IMR-90 (cell line): Measurements from ENCODE around the gene SLC17A5. TPM values are rescaled to one million over a fixed set of nuclear protein-coding genes. Genes with fewer than 3 reads are reported as not detected.

Experiments
- ATAC-seq: fragments of 200-7000 bp; cut with Tn5 transposase; 2 replicates; pipeline ENCODE4 v1.9.1; 2020; ENCODE audit warnings: low read depth, mild to moderate bottlenecking, moderate library complexity
- BruUV-seq: library from RNA; stranded (reverse); fragments of 400-500 nt; replicated peaks from 2 replicates; lab custom pipeline; 2021; lab: Mats Ljungman, UMichigan
- CTCF ChIA-PET: fragments of 300-600 bp; formaldehyde crosslinking; extraction: SDS; loops from one replicate; lab custom pipeline; 2021; ENCODE audit warnings: antibody characterized with exemption; lab: Yijun Ruan, JAX
- POLR2A ChIA-PET: fragments of 300-600 bp; sonication (Branson Sonifier 250); formaldehyde crosslinking; loops from one replicate; lab custom pipeline; 2022; ENCODE audit warnings: antibody characterized with exemption; ENCODE audit not compliant: unreplicated experiment; lab: Charles Lee
- DNase-seq: peaks from one replicate; pipeline ENCODE4 v3.0.0; 2013
- H2AFZ ChIP-seq: replicated peaks from 2 replicates; pipeline ENCODE3; 2013; ENCODE audit warnings: low read length, mild to moderate bottlenecking; ENCODE audit not compliant: poor library complexity
- H2AK5ac ChIP-seq: 2 replicates; pipeline ENCODE4 v1.6.1; 2013; ENCODE audit warnings: low read depth, low read length, inconsistent platforms
- H2AK9ac ChIP-seq: replicated peaks from 2 replicates; pipeline ENCODE3; 2013; ENCODE audit warnings: mild to moderate bottlenecking, low read depth, low read length, moderate library complexity; ENCODE audit not compliant: poor library complexity
- H2BK120ac ChIP-seq: 2 replicates; pipeline ENCODE4 v1.6.1; 2013; ENCODE audit warnings: low read depth, low read length, inconsistent platforms
- H2BK15ac ChIP-seq: 3 replicates; pipeline ENCODE4 v1.6.1; 2013; ENCODE audit warnings: low read depth, low read length, inconsistent platforms
- H2BK20ac ChIP-seq: 2 replicates; pipeline ENCODE4 v1.6.1; 2013; ENCODE audit warnings: low read depth, mild to moderate bottlenecking, inconsistent platforms, low read length, moderate library complexity
- H2BK5ac ChIP-seq: 2 replicates; pipeline ENCODE4 v1.6.1; 2013; ENCODE audit warnings: mild to moderate bottlenecking, low read depth, low read length, inconsistent platforms; ENCODE audit not compliant: poor library complexity, severe bottlenecking
- H3K14ac ChIP-seq: replicated peaks from 2 replicates; pipeline ENCODE4 v1.6.1; 2013; ENCODE audit warnings: low read depth, low read length, inconsistent platforms
- H3K18ac ChIP-seq: 2 replicates; pipeline ENCODE4 v1.6.1; 2013; ENCODE audit warnings: low read depth, low read length, control low read depth
- H3K23ac ChIP-seq: 2 replicates; pipeline ENCODE4 v1.6.1; 2013; ENCODE audit warnings: low read depth, low read length, inconsistent platforms
- H3K27ac ChIP-seq: 2 replicates; pipeline ENCODE4 v1.5.1; 2013; ENCODE audit warnings: mild to moderate bottlenecking, control low read depth, low read length; ENCODE audit not compliant: insufficient read depth
- H3K27me3 ChIP-seq: 2 replicates; pipeline ENCODE4 v1.6.1; 2013; ENCODE audit warnings: low read length; ENCODE audit not compliant: control insufficient read depth, insufficient read depth
- H3K36me3 ChIP-seq: 2 replicates; pipeline ENCODE4 v1.6.1; 2013; ENCODE audit warnings: low read length, mixed read lengths; ENCODE audit not compliant: control insufficient read depth, insufficient read depth
- H3K4ac ChIP-seq: 2 replicates; pipeline ENCODE4 v1.6.1; 2013; ENCODE audit warnings: low read depth, low read length, inconsistent platforms
- H3K4me1 ChIP-seq: 2 replicates; pipeline ENCODE4 v1.6.1; 2013; ENCODE audit warnings: low read length, mixed read lengths; ENCODE audit not compliant: control insufficient read depth, insufficient read depth
- H3K4me2 ChIP-seq: 2 replicates; pipeline ENCODE4 v1.6.1; 2013; ENCODE audit warnings: low read depth, mild to moderate bottlenecking, control low read depth, low read length, moderate library complexity
- H3K4me3 ChIP-seq: 2 replicates; pipeline ENCODE4 v1.5.1; 2013; ENCODE audit warnings: low read depth, mild to moderate bottlenecking, control low read depth, low read length, moderate library complexity; ENCODE audit not compliant: insufficient read depth
- H3K56ac ChIP-seq: 2 replicates; pipeline ENCODE4 v1.6.1; 2013; ENCODE audit warnings: low read length, inconsistent platforms; ENCODE audit not compliant: insufficient read depth; ENCODE audit errors: extremely low read depth
- H3K79me1 ChIP-seq, 2 experiments: 2 replicates each; pipeline ENCODE4 v1.6.1; 2013; ENCODE audit warnings: low read length in 2 of 2, inconsistent platforms in 1 of 2, low read depth in 1 of 2
- H3K9ac ChIP-seq: 2 replicates; pipeline ENCODE4 v1.6.1; 2013; ENCODE audit warnings: low read depth, low read length, control low read depth
- H3K9me1 ChIP-seq: 2 replicates; pipeline ENCODE4 v1.6.1; 2013; ENCODE audit warnings: low read length, inconsistent platforms; ENCODE audit not compliant: insufficient read depth
- H3K9me3 ChIP-seq: 2 replicates; pipeline ENCODE4 v1.6.1; 2013; ENCODE audit warnings: low read length; ENCODE audit not compliant: control insufficient read depth, insufficient read depth
- H4K20me1 ChIP-seq: 2 replicates; pipeline ENCODE4 v1.6.1; 2013; ENCODE audit warnings: low read length, inconsistent platforms; ENCODE audit not compliant: insufficient read depth
- H4K5ac ChIP-seq: 2 replicates; pipeline ENCODE4 v1.6.1; 2013; ENCODE audit warnings: mild to moderate bottlenecking, low read depth, low read length, control low read depth
- H4K8ac ChIP-seq, 2 experiments: 2 replicates each; pipeline ENCODE4 v1.6.1; 2013; ENCODE audit warnings: low read depth in 2 of 2, low read length in 2 of 2, control low read depth in 1 of 2, inconsistent platforms in 1 of 2
- H4K91ac ChIP-seq: 2 replicates; pipeline ENCODE4 v1.6.1; 2013; ENCODE audit warnings: low read depth, low read length, inconsistent platforms; ENCODE audit not compliant: insufficient read depth
- USF2 ChIP-seq: fragments of 150-350 bp; IDR thresholded peaks from 2 replicates; pipeline ENCODE4 v1.6.1; 2017; ENCODE audit warnings: mild to moderate bottlenecking, antibody characterized with exemption, low read length, low read depth
- WGBS, 2 experiments: methylation state at CpG; one replicate each; pipeline versions ENCODE4 v1.1.5 to v1.1.7; 2013; ENCODE audit warnings: missing lambda C conversion rate in 2 of 2; ENCODE audit not compliant: insufficient read length in 1 of 2; ENCODE audit errors: extremely low coverage in 2 of 2; 5-methylcytosine and 5-hydroxymethylcytosine counted together
- dilution Hi-C: fragments of 300-500 bp; cut with HindIII; formaldehyde crosslinking; loops from one replicate; pipeline ENCODE4 v1.14.3; 2018; ENCODE audit warnings: low sequenced_read_pairs; ENCODE audit not compliant: unreplicated experiment
- in situ Hi-C: fragments of 300-500 bp; cut with MboI; formaldehyde crosslinking; loops from 3 replicates; pipeline ENCODE4 v1.14.3; 2019; ENCODE audit warnings: low sequenced_read_pairs, inconsistent platforms, mixed read lengths
- intact Hi-C: fragments of 100-400 bp; cut with micrococcal nuclease; formaldehyde crosslinking; loops from 2 replicates; pipeline ENCODE4 v1.10.0; 2022
- polyA plus RNA-seq, 3 experiments: library from polyadenylated mRNA; depleted of rRNA; stranded (reverse); fragments of >200 nt; gene quantifications; 2 replicates each; pipeline ENCODE4 v1.2.3, GENCODE V29; 2012; ENCODE audit warnings: low replicate concordance in 1 of 3
- total RNA-seq: library from RNA; depleted of rRNA; stranded (reverse); fragments of >200 nt; gene quantifications from 2 replicates; pipeline ENCODE4 v1.2.3, GENCODE V29; 2012

The SLC17A5 gene
- total and polyA plus RNA-seq, 2 of the 4 experiments (the other 2 are of a cell fraction), result 20.8 to 27.2 TPM

GRCh38 chr6:73657201-73657600 lies 3.4 kb upstream of the SLC17A5 start:
- no peaks in the 10 kb centered on the region for H3K36me3 ChIP-seq
- dilution Hi-C loops, result no loop called here
- H3K27me3 ChIP-seq, result no peaks in the 10 kb centered on the region
- intact Hi-C loops, result no loop called here
- no peak overlapping the region for H3K9ac ChIP-seq
- ATAC-seq (no peak), DNase-seq (no peak)
- POLR2A ChIA-PET, result no interaction called here
- no peak for TF ChIP-seq USF2
- H2BK15ac ChIP-seq, result no peak overlapping the region
- H2BK20ac ChIP-seq, result no peak overlapping the region
- no peak overlapping the region for H2AFZ ChIP-seq
- no peak overlapping the region for H2BK5ac ChIP-seq
- H3K18ac ChIP-seq, result no peak overlapping the region
- in situ Hi-C loops, result no loop called here
- no peak overlapping the region for H3K4ac ChIP-seq
- no peak overlapping the region for H3K14ac ChIP-seq
- H3K56ac ChIP-seq, result no peak overlapping the region
- peaks cover 3% of the 10 kb centered on the region; the same call in 1 of the 2 replicates for H3K4me1 ChIP-seq
- no peak overlapping the region for H2AK9ac ChIP-seq
- no peak overlapping the region for H3K27ac ChIP-seq
- no peak overlapping the region for H2BK120ac ChIP-seq
- H4K20me1 ChIP-seq, result no peaks in the 10 kb centered on the region
- WGBS, 2 experiments, result no CpG with 5 or more reads among the region's 3 CpGs
- CTCF ChIA-PET, result no interaction called here
- no peak overlapping the region for H4K5ac ChIP-seq
- no peak overlapping the region for H3K23ac ChIP-seq
- H3K9me1 ChIP-seq, result peaks cover 6% of the 10 kb centered on the region; the same call in 1 of the 2 replicates
- H2AK5ac ChIP-seq, result peak overlapping the region; percentile 35; the same call in 1 of the 2 replicates
- no peak overlapping the region for H3K4me2 ChIP-seq
- H3K4me3 ChIP-seq, result no peak overlapping the region
- no TSS peak for BruUV-seq
- H4K91ac ChIP-seq, result no peak overlapping the region
- no peaks in the 10 kb centered on the region for H3K9me3 ChIP-seq
- H3K79me1 ChIP-seq, result peaks cover 13 to 24% of the 10 kb centered on the region in 2 experiments; a peak in 3 of 4 replicates
- H4K8ac ChIP-seq, result no peak overlapping the region
